GM12891 (cell line): ENCODE measurements around the gene SRSF5.
A peak's percentile ranks its signal among the peaks of the same experiment; 100 is the strongest.

Experiments used
- DNase-seq: peaks from one replicate; pipeline ENCODE4 v3.0.0; 2011; ENCODE audit warnings: low spot score; ENCODE audit not compliant: insufficient read length
- FAIRE-seq: peaks from 2 replicates; lab custom pipeline; 2011; peaks lifted over from hg19 to GRCh38; lab: Jason Lieb, UNC
- PAX5 ChIP-seq: IDR thresholded peaks from 2 replicates; pipeline ENCODE4 v1.6.1; 2011; ENCODE audit warnings: low read length, moderate library complexity, mild to moderate bottlenecking; ENCODE audit not compliant: insufficient read depth, severe bottlenecking
- POLR2A ChIP-seq: IDR thresholded peaks from 2 replicates; pipeline ENCODE4 v1.6.1; 2011; ENCODE audit warnings: low read depth, low read length, control low read depth
- POLR2AphosphoS5 ChIP-seq: IDR thresholded peaks from 2 replicates; pipeline ENCODE4 v1.6.1; 2011; ENCODE audit warnings: low read depth, low read length, control low read depth
- POU2F2 ChIP-seq: IDR thresholded peaks from 2 replicates; pipeline ENCODE4 v1.6.1; 2011; ENCODE audit warnings: low read depth, mild to moderate bottlenecking, control low read depth, low read length, moderate library complexity
- SPI1 ChIP-seq: IDR thresholded peaks from 2 replicates; pipeline ENCODE4 v1.6.1; 2011; ENCODE audit warnings: low read depth, low read length, control low read depth
- TAF1 ChIP-seq: IDR thresholded peaks from 2 replicates; pipeline ENCODE4 v1.6.1; 2011; ENCODE audit warnings: low read depth, low read length, control low read depth

The SRSF5 gene

DNA sequence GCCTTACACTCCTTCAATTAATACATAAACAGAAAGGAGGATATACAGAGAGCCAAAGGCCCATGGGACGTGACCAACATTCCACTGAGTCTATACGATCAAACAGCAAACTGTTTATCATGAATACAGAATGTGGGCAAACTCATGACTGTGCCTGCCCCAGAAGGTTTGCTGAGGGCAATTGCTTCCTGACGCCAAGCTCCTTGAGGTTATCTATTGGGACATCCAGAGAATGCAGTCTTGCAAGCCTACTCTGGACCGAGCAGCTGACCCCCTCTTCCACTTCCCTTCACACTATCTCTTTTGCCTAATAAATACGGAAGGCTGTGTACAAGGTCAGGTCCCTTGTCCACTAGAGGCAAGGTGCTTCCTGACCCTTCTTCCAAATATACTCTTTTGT is 48.6 kb downstream of the SRSF5 start:
- TF ChIP-seq PAX5: no peak
- no peak for TF ChIP-seq POLR2AphosphoS5
- no peak for TF ChIP-seq POLR2A
- TF ChIP-seq TAF1: no peak
- TF ChIP-seq POU2F2: no peak
- no peak for TF ChIP-seq SPI1
- DNase-seq: no peak
- no peak for FAIRE-seq

GRCh38 chr14:69816216-69816615 is 49.3 kb downstream of the SRSF5 start:
- DNase-seq (no peak), FAIRE-seq (no peak)
- no peak for TF ChIP-seq POU2F2

- peak; percentile 98 for FAIRE-seq
- DNase-seq: peak; percentile 47
- TF ChIP-seq PAX5 (no peak), SPI1 (no peak), TAF1 (no peak), POLR2A (no peak), POLR2AphosphoS5 (no peak), POU2F2 (no peak)
These were observed 51.8 kb downstream of the SRSF5 start for GRCh38 chr14:69818758-69819191.

- TF ChIP-seq POU2F2 (no peak), PAX5 (no peak), POLR2AphosphoS5 (no peak), TAF1 (no peak), POLR2A (no peak), SPI1 (no peak)
- no peak for FAIRE-seq
- DNase-seq: no peak
These were observed 52.7 kb downstream of the SRSF5 start for GRCh38 chr14:69819607-69820006.

DNA sequence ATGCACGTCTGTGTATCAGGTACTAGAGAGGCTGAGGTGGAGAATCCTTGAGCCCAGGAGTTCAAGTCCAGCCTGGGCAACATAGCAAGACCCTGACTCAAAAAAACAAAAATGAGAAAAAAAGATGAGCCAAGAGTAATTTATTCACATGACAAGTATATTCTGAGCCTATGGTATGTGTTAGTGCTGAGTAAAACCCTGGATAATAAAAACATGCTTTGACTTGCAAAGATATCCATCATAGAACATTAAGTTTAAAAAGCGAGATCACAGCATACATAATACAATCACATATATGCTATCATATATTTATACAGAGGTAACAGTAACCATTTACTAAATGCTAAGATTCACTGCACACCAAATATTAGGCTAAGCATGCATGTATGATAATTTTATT is 54.0 kb downstream of the SRSF5 start:
- DNase-seq: no peak
- no peak for TF ChIP-seq PAX5
- TF ChIP-seq POU2F2: no peak
- no peak for TF ChIP-seq SPI1
- no peak for TF ChIP-seq TAF1
- TF ChIP-seq POLR2AphosphoS5: no peak
- TF ChIP-seq POLR2A: no peak
- no peak for FAIRE-seq
